ENCODE data around the gene CAP1.

- TF ChIP-seq POLR2A (IDR thresholded peaks at IDR 0.05) (no peak), CTCF (IDR thresholded peaks at IDR 0.05) (no peak)
Observed at GRCh38 chr1:40014253-40014706, 26.2 kb upstream of the CAP1 start.

Data from transverse colon (tissue), 3 donors.